Hypothalamus (tissue), 51 donors: Measurements from ENCODE around the gene NANOS1.
A peak's percentile ranks its signal among the peaks of the same experiment; 100 is the strongest.

Source experiments
- DNase-seq, 51 donors: peaks; one replicate each; lab custom pipeline; 2025; lab: John Stamatoyannopoulos, UW

Gene NANOS1

DNA sequence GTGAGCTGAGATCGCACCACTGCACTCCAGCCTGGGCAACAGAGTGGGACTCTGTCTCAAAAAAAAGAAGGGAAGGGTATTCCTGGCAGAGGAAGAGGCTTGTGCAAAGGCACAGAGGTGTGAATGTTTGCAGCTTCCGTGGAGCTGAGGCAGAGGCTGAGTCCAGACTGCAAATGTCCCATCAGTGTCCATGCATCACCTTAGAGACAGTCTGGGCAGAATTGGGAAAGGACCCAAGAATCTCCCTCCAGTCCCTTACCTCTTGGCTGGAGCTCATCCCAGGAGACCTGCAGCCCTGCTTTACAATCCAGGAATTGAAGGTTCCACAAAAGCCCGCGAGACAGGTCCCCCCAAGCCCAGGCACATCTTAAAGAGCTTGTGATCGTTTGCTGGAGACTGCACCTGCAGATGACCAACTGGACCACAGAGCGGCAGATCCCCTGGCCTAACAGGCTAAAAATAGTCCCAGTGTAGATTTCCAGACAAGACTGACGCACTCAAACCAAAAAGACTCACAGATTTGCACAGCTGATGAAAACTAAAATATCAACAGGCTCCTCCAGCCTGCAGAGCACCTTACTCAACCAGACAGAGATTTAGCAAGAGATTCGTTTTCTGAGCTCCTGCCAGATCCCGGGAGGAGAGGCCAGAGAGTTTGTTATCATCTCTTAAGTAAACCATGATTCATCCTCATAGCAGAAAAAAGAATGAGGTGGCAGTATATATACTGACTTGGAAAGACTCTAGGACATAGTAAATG is 22.9 kb upstream of the NANOS1 start:
- DNase-seq: peak in 1 of 51 donors; percentile 24

DNA sequence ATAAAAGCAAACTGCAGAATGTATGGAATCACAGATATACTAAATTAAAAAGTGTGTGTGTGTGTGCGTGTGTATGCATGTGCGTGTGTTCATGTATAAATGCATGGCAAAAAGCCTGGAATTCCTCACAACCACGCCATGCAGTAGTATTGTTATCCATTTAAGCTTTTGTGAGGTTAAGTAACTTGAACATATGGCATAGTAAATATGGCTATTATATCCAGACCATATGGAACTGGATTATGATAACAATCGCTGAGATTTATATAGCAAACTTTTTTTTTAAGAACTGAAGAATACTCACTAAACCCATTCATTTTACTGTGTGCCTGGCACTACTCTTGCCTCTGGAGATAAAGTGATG is 22.3 kb upstream of the NANOS1 start:
- DNase-seq: no peak

DNA sequence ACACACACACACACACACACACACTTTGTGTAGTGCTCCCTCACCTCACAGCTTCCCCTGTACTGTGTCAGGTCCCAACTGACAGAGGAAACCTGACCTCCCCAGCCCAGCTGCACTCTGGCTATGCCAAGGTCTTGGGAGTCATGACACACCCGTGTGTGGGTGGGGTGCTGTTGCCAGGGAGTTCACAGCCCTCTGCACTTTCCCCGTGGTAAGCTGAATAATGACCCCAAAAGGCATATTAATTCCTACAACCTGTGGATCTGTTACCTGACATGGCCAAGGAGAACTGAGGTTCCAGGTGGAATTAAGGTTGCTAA is 8.9 kb upstream of the NANOS1 start:
- DNase-seq: no peak

DNA sequence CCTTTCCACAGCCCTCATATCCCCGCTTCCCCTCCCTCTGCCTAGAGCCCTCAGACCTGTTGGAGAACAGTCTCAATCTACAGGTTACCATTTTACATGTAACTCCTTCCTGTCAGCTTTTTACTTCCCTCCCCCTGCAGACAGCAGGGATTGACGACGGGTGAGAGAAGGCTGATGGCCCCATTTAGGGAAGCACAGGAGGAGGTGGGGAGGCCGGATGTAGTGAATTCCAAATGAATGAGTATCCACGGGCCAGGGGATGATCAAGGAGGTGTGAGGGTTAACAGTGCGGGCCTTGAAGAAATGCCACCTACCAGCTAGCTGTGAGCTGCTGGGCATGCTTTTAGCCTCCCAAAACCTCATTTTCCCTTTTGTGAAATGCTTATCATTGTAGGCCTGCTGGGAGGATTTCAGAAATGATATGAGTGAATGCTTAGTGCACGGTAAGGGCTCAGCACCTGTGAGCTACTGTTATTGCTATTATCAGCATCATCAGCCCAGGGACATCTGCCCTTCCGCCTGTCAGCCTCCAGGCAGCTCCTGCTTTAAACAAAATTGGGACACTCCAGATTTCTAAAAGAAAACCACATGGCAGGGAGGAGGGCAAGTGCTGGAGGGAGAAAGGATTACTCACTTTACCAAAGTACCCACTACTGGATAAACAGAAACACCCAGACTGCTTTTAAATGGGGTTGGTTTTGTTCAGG is 6.5 kb upstream of the NANOS1 start:
- no peak for DNase-seq

DNA sequence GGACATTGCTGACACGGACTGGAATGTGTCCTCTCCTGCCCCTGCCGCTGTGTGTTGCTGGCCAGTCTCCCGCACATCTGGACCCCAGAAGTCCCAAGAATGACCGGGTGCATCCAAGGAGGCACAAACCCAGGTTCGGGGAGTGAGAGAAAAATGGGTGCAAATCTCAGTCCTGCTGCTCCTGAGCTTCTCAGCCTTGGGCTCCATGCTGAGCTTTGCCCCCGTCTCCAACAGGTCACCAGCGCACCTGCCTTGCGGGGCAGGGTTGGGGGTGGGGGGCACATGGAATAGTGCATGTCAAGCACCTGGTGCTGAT is 6.0 kb upstream of the NANOS1 start:
- no peak for DNase-seq

DNA sequence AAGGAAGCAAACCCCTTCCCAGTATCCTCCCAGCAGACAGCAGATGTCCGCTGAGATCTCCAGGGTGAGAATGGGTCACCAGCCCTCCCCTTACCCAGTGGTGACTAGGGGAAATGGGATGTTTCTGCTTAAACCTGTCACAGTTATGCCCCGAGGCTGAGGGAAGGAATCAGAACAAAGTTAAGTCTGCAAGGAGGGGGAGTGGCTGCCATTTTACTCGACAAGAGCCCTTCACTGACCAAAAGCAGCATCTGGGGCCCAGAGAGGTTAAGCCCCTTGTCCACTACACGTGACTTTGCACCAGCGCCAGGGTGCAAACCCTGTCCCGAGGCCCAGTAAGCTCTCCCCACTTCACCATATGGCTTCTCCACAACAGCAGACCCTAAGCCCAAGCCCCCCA is 4.6 kb upstream of the NANOS1 start:
- DNase-seq: no peak

DNA sequence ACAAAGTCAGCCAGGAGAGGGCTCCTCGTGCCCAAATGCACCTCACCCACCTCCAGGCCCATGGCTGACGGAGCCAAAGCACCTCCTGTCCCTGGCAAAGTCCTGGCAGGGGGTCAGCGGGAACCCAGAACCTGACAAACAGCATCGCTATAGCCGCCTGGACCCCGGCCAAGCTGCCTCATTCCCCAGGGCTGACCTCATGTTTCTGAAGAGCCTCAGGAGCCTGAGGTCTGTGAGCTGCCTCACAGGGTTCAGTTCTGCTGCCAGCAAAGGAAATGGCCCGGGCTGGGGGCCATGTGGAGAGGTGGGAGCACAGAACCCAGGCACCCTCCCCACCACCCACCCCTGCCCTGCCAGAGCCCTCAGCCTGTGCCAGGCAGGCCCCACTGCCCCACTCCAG is 4.2 kb upstream of the NANOS1 start:
- peak in 17 of 51 donors; percentile 5 to 58 (median 20) for DNase-seq

DNA sequence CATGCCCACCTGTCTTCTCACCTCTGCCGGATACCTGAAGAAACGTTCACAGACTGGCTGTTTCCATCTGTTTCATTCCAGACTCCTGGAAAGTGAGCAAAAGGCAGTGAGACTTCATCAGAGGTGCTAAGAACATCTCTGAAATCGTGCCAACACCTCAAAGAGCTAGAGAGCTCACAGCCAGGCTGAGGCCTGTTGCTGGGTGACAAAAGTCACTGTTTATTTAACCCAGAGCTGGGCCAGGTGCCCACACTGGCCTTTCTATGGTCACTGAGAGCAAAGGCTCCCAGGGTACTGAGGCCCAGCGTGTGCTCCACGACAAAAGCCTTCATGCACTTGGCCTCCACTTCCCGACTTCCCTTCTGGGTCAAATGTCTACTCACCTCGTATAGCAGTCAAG is 3.7 kb upstream of the NANOS1 start:
- peak in 14 of 51 donors; percentile 7 to 40 (median 18) for DNase-seq

DNA sequence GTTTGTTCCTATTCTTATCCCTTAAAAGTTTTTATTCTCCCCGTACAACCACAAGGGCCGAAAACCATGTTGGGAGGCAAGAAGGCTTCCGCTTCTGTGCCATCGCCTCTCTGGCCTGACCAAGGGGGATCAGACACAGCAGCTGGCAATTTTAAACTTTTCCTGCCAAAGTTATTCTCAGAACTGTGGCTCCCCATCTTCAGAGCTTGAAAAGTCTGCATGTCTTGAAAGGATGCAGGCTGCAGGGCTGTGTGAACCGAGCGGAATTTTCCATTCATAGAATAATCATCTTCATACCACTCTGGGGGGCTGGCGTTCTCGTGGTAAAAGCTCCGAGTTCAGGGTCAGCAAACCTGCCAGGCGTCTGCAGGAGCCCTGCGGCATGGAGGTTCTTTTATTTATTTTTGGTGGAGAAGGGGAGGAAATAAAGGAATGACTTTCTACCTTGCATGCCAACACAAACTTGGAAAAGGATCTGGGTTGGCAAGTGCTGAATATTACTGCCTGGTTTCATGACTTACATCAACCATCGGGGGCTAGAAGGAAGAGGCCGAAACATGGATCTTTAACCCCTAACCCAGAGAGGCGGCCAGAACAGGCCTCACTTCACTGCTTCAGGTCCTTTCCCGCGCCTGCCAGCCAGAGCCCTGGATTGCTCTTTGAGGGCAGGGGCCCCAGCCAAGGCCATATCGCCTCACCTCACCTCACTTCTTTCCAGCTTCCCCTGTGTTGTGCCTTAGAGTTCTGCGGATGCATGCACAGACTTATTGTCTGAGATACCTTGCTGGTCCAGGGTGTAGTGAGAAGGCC is 3.0 kb upstream of the NANOS1 start:
- peak in 1 of 51 donors; percentile 2 for DNase-seq

DNA sequence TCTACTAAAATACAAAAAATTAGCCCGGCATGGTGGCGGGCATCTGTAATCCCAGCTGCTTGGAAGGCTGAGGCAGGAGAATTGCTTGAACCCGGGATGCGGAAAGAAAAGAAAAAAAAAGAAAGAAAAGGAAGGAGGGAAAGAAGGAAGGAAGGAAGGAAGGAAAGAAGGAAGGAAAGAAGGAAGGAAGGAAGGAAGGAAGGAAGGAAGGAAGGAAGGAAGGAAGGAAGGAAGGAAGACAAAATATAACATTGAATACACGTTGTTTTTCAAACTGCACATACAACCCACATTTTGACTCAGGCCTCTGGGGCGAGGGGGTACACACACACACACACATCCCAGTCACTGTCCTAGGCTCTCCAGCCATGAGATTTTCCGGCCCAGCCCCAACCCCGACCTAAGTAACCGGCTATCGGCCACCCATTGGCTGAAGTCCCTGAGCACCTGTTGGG is 1.0 kb upstream of the NANOS1 start:
- DNase-seq: peak in 1 of 51 donors; percentile 28

DNA sequence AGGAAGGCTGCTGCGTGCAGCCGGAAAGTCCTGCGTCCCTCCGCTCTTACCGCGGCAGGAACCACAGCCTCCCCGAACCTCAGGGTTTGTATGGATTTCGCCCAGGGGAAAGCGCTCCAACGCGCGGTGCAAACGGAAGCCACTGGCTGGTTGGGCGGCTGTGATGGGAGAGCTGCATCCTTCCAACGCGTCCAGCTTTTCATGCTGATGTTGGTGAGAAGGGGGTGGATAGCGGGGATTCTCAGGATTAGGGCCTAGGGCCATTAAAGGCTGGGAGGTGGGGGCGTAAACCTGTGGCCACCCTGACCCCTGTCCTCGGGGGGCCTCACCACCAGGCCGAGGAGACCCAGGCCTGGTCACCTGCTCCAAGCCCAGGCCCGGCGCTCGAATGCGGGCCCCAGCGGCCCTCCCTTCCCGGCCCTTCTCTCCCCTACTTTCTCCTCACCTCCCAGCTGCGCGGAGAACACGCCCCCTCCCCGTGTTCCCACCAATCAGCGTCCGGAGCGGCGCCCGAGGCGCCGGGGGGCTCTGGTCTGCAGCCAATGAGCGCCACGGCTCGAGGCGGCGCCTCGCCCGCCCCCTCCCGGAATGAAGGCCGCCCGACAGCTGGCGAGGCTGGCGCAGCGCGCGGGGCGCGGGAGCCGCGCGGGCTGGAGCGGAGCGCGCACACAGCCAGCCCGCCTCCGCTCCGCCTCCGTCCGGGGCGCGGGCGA is 458 bp upstream of the NANOS1 start:
- DNase-seq: peak; percentile 26 to 92 (median 77)

DNA sequence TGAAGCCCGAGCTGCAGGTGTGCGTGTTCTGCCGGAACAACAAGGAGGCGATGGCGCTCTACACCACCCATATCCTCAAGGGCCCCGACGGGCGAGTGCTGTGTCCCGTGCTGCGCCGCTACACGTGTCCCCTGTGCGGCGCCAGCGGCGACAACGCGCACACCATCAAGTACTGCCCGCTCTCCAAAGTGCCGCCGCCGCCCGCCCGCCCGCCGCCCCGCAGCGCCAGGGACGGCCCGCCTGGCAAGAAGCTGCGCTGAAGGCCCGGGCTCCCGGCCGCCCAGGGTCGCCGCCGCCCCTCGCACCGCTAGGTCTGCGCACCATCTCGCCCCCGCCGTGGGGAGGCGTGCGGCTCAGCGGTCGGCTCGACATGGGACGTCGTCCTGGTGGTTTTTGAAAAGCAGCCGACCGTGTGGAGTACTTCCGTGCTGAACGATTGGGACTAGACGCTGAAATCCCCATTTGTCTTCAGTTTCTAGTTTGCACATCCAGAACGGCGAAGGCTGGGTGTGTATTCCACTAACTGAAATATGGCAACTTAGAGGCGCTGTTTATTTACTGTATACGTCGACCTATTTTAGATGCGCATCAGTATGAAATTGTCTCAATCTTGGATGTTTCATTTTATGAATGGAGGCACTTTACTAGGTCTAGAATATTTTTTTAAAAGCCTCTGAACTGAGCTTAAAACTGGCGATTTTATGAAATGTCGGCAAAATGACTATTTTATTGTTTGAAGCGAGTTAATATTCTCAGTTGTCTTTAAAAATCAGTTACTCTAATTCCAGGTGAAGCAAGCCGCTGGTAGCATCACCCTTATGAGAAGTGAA is 1.1 kb downstream of the NANOS1 start:
- peak in 18 of 51 donors; percentile 7 to 49 (median 23) for DNase-seq

DNA sequence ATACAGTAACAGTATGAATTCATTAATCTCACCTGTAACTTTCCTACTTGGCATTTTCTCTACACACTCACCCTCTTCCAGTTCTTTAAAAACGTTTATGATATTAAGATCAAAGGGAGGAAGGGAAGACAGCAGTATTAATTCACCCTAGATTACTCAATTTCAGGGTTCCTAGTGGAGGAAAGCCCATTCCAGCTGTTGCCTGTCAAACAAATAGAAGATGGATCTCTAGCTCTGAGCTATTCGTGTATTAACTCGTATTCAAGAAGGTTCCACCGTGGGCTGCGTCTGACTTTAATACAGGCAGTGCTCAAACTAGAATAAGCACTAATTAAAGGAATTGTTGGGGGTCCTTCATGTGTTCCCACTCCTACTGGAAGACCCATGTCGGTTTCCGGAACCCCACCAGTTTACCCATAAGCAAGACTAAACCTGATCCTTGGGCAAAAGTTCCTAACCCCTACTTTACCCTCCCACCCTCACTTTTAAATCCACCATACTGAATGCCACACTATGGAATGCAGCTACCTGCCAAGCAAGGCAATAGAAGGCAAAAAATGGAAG is 2.1 kb downstream of the NANOS1 start:
- no peak for DNase-seq

DNA sequence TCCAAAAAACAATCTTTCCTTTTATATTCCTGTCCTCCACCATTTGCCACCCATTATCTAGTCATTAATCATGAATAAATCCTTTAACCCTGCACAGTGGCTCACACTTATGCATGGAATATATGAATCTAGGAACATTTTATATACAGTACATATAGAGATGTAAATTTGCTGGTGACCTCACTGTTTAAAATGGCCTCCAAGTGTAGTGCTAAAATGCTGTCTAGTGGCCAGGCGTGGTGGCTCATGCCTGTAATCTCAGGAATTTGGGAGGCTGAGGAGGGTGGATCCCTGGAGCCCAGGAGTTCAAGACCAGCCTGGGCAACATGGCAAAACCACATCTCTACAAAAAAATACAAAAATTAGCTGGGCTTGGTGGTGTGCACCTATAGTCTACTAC is 9.6 kb downstream of the NANOS1 start:
- DNase-seq: no peak

DNA sequence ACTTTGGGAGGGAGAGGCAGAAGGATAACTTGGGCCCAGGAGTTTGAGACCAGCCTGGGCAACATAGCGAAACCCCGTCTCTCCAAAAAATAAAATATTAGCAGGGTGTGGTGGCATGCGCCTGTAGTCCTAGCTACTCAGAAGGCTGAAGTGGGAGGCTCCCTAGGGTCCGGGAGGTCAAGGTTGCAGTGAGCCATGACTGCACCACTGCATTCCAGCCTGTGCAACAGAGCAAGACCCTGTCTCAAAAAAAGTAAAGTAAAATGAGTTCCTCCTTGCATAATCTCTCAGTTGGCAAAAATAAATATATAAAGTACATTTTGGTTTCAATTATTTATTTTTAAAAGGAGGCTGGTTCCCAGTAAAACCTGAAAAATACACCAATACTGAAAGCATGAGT is 11.8 kb downstream of the NANOS1 start:
- no peak for DNase-seq

DNA sequence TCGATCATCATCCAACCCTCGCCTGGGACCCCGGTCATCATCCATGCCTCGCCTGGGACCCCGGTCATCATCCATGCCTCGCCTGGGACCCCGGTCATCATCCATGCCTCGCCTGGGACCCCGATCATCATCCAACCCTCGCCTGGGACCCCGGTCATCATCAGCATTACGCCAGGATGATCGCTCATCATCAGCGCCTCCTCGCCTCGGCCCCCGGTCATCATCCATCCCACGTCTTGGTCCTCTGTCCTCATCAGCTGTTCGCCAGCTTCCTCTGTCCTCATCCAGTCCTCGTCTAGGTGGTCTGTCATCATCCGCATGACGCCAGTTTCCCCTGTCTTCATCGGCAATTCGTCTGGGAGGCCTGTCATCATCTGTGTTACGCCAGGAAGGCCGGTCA is 12.7 kb downstream of the NANOS1 start:
- DNase-seq: no peak

DNA sequence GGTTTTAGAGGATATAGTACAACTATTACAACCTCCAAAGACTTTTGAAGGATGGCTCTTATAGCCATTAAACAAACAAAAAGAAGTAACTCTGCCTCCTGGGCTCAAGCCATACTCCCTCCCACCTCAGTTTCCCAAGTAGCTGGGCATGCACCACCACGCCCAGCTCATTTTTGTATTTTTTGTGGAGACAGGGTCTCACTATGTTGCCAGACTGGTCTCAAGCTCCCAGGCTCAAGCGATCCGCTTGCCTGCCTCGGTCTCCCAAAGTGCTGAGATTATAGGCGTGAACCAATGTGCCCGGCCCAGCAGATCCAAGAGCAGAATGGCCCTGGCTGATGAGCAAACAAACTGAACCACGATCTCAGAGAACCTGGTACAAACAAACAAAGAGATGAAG is 16.0 kb downstream of the NANOS1 start:
- DNase-seq: no peak

DNA sequence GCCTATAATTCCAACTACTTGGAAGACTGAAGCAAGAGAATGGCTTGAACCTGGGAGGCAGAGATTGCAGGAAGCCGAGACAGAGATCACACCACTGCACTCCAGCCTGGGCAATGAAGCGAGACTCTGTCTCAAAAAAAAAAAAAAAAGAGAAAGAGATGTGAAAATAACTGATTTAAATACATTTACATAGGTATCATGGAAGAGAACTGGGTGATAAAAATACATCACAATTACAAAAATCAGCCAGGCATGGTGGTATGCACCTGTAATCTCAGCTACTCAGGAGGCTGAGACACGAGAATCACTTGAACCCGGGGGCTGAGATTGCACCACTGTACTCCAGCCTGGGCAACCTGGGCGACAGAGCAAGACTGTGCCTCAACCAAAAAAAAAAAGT is 19.8 kb downstream of the NANOS1 start:
- DNase-seq: no peak

DNA sequence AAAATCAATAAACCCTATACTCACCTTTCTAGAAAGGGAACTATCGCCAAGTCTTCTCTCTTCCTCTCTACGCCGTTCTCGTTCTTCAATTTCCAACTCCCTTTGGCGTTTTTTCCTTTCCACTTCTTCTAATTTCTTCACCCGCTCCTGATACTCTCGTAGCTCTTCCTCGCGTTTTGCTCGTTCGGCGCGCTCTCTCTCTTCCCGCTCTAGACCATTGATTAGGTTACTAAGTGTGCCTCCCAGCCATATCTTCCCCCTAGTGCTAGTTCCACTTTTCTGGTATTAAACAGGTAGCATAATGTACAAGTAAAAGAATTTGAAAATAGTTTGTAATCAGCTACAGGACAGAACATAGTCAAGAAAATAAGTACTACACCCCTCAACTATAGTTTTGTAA is 20.3 kb downstream of the NANOS1 start:
- no peak for DNase-seq

DNA sequence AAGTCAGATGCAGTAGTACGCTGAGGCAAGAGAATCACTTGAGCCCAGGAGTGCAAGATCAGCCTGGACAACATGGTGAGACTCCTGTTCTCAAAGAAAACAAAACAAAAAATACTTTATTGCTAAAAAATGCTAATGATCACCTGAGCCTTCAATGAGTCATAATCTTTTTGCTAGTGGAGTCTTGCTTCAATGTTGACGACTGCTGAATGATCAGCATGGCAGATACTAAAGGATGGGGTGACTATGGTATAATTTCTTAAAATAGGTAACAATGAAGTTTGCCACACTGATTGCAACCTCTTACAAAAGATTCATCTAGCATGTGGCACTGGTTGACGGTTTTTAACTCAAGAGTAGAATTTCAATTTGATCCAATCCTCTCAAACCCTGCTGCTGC is 22.3 kb downstream of the NANOS1 start:
- DNase-seq: no peak
